ENCODE data around the gene DPY19L1.
"Not testable (repeated sequence)": the region's sequence is repeated elsewhere in the genome, so short reads cannot be mapped to it uniquely, and the experiment has no call there.

The DPY19L1 gene

DNA sequence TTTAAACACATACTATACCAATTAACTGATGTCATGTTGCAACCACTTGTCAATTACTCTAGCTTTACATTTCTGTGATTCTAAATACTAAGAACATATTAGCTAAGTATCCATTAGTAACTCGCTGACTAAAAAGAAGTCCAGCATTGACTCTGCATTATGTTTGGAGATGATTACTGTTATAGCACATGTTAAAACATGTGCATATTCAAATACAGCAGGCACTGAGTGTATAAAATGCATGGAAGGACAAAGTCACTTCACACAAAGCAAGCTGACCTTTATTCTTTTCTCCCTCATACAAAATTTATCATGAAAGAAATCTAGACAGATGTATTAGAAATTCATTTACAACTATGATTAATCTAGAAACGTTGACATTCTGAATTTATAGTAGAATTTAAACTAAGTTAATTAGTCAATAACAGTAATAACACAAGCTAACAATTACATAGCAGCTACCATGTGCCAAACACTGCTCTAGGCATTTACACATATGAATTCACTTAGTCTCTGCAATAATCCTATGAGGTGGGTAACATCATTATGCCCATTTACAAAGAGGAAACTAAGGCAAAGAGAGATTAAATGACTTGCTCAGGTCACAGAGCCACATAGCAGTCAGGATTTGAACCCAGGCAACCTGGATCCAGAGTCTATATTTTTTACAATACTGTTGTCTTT lies 48.7 kb downstream of the DPY19L1 start:
- not testable (repeated sequence) for DNase-seq (ENCODE audit: low spot score)

DNA sequence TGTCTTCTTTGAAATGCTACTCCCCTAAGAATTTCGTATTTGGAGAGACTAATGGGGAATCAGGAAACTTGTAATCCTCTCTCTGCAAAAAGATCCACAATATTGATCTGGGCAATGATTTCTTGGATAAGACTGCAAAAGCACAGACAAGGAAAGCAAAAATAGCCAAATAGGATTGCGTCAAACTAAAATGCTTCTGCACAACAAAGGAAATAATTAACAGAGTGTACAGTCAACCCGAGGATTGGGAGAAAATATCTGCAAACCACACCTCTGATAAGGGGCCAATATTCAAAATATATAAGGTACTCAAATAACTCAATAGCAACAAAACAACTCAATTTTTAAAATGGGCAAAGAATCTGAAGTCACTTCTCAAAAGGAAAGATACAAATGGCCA lies 52.1 kb downstream of the DPY19L1 start:
- DNase-seq (ENCODE audit: low spot score) = not testable (repeated sequence)

DNA sequence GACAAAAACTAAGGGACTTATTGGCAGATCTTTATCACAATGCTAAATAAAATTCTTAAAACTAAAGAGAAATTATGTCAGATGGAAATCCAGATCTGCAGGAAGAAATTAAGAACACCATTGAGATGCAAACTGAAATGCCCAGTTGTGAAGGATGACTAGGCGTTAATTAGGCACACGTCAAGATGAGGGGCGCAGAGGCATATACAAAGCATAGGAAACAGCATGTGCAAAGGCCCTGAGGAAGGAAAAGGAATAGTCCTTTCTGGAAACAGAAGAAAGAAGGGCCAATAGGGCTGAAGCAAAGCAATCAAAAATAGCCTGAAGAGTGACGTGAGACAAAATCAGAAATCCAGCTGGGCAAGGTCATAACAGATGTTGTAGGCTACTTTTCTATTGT lies 53.1 kb downstream of the DPY19L1 start:
- DNase-seq (ENCODE audit: low spot score) = not testable (repeated sequence)

DNA sequence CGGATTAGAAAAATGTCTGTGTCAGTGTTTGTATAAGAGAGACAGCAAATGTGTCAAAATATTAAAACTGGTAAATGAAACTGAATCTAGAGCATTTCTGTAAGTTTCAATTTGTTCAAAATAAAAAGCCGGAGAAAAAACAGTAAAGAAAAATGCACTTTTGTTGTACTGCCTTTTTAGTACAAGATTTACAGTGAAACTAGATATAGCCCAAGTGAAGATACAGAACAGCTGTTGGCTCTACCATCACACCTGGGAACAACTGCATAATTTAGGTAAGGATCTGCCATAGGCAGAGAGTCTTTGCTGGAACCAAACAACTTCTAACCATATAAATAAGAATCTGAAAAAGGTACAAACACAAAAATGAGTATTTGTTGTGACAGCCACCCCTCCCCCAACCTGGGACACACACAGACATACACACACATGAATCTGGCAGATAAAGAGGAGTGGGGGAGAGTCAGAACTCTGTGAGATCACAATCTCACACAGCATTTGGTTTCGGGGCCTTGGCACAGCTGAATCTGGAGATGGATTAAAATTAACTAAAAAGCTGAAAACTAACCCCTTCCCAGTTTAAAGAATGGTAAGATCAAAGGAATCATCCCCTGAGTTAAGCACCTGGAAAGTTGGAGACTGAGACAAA lies 54.8 kb downstream of the DPY19L1 start:
- DNase-seq (ENCODE audit: low spot score) = no peak

DNA sequence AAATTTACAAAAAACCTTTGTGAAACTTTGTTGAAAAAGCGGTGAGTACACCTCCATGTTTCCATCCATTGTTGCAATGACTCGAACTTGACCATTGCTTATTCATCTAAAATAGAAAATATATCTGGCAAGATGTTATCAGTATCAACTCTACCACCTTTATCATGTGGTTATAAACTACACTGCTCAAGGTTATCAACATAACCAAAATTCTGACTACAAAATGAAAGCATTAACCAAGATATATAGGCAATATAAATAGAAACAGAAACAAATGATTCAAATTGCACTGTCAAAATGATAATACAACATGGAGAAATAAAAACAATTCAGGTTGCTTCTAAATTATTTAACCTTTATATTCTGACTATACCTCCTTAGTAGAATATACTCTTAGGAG lies 58.2 kb downstream of the DPY19L1 start:
- not testable (repeated sequence) for DNase-seq (ENCODE audit: low spot score)

DNA sequence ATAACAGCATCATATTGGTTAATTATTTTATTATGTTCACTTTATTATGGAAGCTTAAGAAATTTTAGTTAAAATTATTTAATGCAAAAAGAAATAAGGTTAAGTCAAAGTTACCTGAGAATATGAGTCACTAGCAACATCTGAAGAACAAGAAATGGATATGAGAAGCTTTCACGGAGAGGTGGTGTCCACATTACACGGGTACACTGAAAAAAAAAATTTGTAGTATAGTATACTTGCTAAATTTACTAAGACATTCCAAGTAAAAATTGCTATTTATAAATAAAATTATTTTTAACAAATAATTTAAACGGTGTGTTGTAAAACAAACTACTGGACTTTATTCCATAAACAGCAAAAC lies 63.9 kb downstream of the DPY19L1 start:
- DNase-seq (ENCODE audit: low spot score) = no peak

DNA sequence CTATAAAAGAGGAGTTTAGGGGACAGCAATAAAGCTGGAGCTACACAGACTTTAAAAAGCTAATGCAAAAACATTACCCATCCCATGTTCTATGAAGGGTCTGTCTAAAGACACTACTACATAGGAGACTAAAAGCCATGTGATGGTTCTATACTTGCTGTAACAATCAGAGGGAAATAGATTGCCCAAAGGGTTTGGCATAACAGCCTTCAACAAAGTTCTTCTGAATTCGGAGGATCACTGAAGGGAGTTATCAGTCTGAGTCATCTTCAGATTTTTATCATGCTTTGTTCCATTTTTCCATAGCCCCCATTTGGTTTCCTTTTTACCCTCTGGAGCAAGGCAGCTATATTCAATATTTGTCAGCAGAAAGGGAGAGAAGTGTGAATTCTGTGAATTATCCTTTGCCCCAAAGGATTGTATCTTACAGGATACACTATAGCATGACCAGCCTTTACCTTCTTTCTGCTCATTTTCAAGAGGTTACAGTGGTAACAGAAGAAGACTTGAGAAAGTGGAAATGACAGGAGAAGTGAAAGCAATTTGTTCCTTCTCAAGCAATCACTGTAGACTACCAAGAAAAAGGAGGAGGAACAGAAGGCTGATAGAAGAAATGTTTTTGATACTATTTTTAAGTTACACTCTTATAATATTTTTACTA lies 64.4 kb downstream of the DPY19L1 start:
- not testable (repeated sequence) for DNase-seq (ENCODE audit: low spot score)

DNA sequence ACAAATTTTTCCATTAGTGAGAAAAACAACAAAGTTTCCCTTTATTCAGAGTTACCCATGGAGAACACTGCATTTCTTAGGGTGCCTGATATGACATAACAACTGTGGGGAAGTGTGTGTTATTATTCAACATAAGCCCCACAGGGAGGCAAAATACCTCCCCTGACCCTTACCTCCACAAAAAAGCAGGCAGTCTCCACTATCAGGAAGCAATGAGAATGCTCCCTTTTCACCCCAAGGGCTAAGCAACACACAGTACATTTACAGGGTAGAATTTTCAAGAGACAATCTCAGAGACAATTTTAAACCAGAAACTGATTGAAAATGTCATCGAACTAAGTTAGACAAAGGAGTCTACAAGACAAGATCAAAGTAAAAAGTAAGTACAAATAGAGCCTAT lies 69.5 kb downstream of the DPY19L1 start:
- not testable (repeated sequence) for DNase-seq (ENCODE audit: low spot score)

DNA sequence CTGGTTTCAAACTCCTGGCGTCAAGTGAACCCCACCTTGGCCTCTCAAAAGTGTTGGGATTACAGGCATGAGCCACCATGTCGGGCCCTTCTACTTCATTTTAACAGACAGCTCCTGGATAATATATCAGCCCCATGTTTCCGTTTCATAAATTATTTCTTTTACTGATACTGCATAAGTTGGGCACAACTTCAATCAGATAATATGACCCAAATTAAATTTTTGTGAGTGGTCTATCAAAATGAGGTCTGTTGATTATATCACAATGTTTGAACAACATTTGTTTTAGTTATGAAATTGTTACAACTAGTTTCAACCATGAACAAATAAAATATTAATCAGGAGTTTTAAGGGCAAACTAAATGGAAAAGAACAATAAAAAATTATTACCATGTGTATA lies 70.8 kb downstream of the DPY19L1 start:
- DNase-seq (ENCODE audit: low spot score) = not testable (repeated sequence)

DNA sequence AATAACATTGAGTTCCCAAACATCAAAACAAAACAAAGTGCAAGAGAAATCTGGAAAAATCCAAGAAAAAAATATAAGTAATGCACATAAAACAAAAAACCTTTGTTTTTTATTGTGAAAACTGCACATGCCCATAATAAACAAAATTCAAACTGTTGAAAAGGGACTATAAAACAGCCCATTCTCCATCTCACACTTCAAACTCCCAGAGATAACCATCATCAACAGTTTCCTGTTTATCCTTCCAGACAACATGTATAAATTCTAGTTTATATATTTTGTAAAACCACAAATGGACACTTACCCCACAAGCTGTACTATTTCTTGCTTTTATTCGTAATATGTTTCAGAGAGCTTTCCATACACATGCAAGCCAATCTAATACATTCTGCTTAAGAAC lies 79.3 kb downstream of the DPY19L1 start:
- DNase-seq (ENCODE audit: low spot score) = no peak

DNA sequence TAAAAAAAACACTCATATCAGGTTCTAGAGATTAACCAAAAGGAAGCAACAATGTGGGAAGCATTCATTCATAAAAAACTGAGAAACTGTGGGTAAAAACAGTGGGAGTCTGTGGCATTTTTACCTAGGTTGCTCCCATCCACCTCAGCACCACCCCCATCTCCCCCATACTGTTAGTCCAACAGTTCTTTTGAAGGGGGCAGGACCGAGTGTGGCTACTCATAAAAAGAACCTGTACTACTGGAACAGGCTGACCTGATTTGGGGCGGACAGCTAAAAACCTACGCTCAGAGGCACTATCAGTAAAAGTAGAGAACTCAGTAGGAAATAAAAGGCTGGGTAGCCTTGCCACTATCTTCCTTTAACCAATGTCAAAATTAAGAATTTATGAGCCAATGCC lies 84.5 kb downstream of the DPY19L1 start:
- DNase-seq (ENCODE audit: low spot score) = no peak

DNA sequence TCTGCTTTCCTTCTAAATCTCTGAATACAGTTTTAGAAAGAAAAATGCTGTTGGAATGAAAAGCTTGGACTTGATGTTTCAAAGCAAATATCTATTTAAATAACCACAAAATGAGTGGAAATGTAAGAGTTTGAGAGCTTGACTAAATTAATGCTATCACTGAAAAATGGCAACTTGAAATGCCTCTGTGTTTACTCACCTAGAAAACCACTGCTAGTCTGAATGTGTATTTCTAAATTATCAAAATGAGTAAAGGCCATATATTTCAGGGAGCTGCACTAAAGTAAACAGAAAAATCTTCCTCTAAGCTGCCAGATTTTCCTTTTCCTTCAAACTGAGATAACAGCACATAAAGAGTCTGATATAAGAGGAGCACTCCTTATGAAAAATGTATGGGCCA lies 87.9 kb downstream of the DPY19L1 start:
- DNase-seq (ENCODE audit: low spot score) = no peak

DNA sequence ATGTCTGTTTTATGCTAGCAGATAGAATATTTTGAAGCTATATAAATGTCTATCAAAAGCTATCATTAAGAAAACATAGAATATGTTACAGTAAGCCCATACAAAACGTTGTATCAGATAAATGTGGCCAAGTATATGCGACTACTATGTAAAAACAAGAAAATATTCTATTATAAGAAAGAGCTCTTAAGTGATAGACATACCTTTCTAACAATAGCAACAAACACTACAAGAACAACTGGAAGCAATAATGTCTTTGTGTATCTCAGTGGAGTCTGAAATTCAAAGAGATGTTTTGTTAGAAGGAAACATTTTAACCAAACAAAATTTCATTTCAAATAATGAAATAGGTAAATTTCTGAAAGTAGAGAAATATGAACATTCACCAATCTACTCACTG lies 89.9 kb downstream of the DPY19L1 start:
- DNase-seq (ENCODE audit: low spot score) = not testable (repeated sequence)

DNA sequence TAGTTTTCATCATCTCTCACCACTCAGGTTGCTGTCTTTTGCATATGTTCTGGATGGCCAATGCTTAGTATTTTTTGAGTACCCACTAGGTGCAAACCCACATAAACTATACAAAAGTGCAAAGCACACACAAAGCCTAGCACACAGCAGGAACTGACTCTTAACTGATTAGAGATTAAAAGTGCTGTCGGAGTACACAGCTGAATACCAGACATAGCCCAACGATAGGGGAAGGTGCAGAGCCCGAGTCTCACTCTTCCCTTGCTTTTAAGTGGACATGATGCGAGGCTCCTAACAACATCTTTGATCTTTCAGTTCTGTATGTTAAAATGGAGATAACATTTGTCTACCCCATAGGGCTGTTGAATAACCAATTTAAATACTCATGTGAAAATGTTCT lies 90.8 kb downstream of the DPY19L1 start:
- no peak for DNase-seq (ENCODE audit: low spot score)

DNA sequence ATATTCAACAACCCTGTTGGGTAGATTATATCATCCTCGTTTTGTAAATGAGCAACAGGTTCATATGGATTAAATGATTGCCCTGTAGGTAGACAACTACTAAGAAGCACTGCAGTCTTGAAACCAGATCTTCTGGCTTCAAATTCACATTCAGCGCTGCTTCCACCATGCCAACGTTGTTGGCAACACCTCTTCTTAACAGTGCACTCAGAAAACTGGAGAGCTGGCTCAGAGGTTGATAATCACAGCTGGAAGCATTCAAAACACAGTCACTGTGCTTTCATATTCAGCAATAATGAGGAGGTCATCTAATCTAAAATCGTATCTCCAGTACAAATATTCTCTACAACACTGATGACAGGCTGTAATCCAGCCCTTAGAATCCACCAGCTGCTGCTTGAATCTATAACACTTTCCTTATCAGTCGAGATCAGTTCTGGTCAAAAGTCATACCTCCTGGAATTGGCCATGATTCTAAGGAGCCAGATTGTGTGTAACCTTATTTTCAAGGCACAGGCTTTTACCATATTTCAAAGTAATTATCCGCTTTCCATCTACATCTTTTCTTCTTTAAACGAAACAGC lies 91.3 kb downstream of the DPY19L1 start:
- DNase-seq (ENCODE audit: low spot score) = not testable (repeated sequence)

DNA sequence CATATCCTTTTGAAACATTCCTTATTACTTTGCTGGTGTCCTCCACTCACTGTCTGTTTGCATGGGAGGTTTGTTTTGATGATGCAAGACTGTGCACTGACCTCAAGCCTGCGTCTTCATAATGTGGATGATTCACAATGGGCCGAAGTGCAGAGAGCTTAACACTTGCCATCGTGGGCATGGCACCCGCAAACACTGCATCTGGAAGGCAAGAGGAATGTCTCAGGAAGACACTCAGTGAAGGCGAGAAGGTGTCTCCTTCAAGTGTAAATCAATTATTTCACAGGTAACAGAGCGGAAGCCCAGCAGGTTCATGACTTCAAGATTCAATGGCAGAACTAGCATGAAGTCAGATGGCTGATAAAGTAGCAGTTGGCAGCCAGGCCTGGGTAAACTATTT lies 98.1 kb downstream of the DPY19L1 start:
- DNase-seq (ENCODE audit: low spot score) = peak; percentile 8

DNA sequence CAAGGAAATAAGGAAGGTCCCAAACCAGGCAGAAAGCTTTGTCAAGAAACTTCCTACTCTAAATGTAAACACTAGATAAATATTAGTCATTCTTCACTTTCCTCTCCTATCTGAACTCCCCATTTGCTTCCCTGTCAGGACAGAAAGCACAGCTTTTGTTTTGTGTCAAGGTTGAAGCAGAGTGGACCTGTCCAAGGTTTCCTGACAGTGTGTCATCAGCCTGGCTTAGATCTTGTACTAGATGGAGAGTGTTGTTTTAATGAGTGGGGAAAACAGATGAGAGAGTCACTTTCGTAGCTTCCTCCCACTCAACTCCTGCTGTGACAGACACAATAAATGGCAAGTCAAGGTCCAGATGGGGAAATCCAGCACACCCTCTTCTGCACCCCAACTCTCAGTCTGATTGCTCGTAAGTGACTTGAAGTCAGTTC lies 101.5 kb downstream of the DPY19L1 start:
- DNase-seq (ENCODE audit: low spot score) = not testable (repeated sequence)

DNA sequence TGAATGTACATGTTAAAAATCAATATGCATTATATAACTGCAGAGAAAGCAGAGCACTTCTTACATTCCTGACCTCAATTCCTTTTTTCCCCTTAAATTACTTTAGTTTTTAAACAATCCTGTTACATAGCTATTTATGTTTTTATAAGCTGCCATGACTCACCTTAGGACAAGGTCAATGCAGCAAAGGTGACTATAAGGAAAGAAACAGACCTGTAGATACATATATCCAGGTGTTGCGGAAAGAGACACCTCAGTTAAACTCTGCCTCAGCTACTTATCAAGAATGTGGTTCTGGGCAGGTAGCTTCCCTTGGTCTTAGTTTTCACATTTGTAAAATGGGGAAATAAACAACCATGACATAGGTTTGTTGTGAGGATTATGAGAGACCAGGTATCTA lies 105.5 kb downstream of the DPY19L1 start:
- no peak for DNase-seq (ENCODE audit: low spot score)

DNA sequence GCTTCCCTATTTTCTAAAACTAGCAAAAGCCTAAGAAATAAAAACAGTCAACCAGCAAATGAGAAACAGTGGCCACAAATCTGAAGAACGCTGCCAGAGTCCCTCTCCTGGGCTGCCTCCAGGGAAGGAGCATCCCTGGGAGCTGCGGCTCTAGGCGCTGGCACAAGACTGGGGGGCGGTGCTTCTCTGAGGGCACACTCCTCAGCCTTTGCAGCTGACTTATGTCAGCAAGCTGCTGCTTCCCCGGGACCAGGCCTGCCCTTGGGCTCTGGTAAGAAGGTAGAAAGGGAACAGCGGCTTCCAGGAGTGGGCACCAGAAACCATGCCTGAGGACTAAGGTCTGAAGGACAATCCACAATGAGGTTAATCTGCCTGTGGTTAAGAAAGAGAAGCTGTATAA lies 107.5 kb downstream of the DPY19L1 start:
- DNase-seq (ENCODE audit: low spot score) = not testable (repeated sequence)

DNA sequence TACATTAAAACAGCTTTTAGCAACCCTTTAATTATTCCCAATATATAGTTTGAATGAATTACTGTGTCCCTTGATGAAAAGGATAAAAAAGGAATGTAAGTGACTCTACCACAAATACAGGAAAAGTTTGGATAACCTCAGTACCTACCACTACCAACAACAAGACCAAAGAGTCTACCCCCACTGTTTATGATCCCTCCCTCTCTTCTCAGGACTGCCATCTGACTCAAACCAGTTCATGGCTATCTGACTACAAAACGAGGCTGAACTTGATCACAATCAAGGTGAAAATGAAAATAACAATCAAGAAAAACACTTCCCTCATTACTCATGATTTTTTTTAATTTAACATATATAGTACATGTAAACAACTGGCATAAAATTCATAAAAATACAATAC lies 108.7 kb downstream of the DPY19L1 start:
- DNase-seq (ENCODE audit: low spot score) = no peak

DNA sequence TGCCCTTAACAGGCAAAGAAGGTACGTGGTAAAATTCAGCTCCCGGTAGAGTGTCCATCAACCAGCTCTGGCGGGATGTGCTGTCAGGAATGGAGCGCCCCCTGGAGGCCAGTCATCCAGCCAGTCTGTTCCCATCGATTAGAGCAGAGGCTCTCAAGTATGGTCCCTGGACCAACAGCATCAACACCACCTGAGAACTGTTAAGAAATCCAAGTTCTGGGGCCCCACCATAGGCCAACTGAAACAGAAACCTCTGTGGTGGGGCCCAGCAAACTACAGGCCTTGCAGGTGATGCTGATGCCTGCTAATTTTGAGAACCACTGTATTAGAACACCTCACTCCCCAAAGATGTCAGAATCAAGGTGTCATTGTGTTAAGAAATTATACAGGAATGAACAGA lies 109.2 kb downstream of the DPY19L1 start:
- DNase-seq (ENCODE audit: low spot score) = peak; percentile 12

DNA sequence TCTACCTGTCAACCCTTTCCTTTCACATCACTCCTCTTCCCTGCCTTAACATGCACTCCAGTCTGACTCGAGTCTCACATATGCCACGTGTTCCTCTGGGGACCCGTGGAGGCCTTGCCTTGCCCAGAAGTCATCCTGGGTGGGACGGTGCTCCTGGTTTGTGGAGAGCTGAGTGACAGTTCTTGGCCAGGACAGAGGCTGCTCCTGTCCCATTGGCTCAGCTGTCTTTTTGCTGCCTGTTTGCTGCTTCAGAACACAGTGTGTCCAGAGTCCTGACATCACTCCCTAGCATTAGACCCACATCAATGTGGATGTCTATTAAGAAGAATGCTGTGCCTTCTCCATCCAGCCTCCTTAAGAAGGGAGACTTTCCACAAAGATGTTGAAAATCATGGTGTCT lies 116.8 kb downstream of the DPY19L1 start:
- not testable (repeated sequence) for DNase-seq (ENCODE audit: low spot score)

DNA sequence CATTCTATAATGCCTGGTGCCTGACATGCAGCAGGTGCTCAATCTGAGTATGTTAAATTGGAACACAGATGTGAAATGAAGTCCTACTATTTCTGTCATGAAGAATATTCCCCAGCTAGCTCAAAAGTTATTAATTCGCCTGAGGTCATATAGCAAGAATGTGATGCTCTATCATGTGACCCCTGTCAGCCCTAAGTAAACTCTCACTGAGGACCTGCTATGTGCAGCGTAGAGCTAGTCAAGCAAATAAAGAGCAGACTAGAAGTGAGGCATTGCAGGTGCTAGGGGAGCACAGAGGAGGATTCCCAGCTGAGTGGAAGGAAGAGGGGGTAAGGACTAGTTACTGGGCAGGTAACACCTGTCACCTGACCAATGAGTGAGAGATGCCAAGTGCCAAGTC lies 118.2 kb downstream of the DPY19L1 start:
- not testable (repeated sequence) for DNase-seq (ENCODE audit: low spot score)

Measured in HuH-7.5 (cell line).